T-helper 1 cell treated with Interleukin-12 subunit alpha and Interleukin-12 subunit beta and Interleukin-4 antibody, amounts not matched to agents 30 μg/mL and 1 μg/mL, for 36 hours (primary cell): ENCODE data around the gene ARHGAP40.
A peak's percentile ranks its signal among the peaks of the same experiment; 100 is the strongest.

ENCODE experiments used
- H3K27ac Mint-ChIP-seq: one replicate; pipeline ENCODE4 v1.8.0; 2021; ENCODE audit warnings: mild to moderate bottlenecking, mixed read lengths
- H3K27me3 Mint-ChIP-seq: one replicate; pipeline ENCODE4 v1.8.0; 2021; ENCODE audit warnings: low read depth, mixed read lengths
- H3K36me3 Mint-ChIP-seq: one replicate; pipeline ENCODE4 v1.8.0; 2021; ENCODE audit warnings: low read depth, mixed read lengths
- H3K4me1 Mint-ChIP-seq: one replicate; pipeline ENCODE4 v1.8.0; 2021; ENCODE audit warnings: low read depth, mixed read lengths
- H3K4me3 Mint-ChIP-seq: one replicate; pipeline ENCODE4 v1.8.0; 2021; ENCODE audit warnings: mild to moderate bottlenecking, moderate library complexity, mixed read lengths
- H3K9me3 Mint-ChIP-seq: one replicate; pipeline ENCODE4 v1.8.0; 2021; ENCODE audit warnings: mixed read lengths

Gene ARHGAP40

GRCh38 chr20:38644588-38645260 lies 43.1 kb downstream of the ARHGAP40 start:
- Mint-ChIP-seq H3K4me3 (no peak overlapping the region), H3K27me3 (peaks cover 59% of the 10 kb centered on the region), H3K36me3 (no peaks in the 10 kb centered on the region), H3K9me3 (no peaks in the 10 kb centered on the region), H3K27ac (no peak overlapping the region), H3K4me1 (peaks cover 13% of the 10 kb centered on the region)

- H3K4me3 Mint-ChIP-seq = no peak overlapping the region
These were observed 43.7 kb downstream of the ARHGAP40 start for GRCh38 chr20:38645351-38645750.

GRCh38 chr20:38645980-38646858 lies 44.6 kb downstream of the ARHGAP40 start:
- no peaks in the 10 kb centered on the region for H3K9me3 Mint-ChIP-seq
- H3K36me3 Mint-ChIP-seq = no peaks in the 10 kb centered on the region
- peaks cover 11% of the 10 kb centered on the region for H3K4me1 Mint-ChIP-seq
- H3K27ac Mint-ChIP-seq = peak overlapping the region; percentile 26
- H3K4me3 Mint-ChIP-seq = peak overlapping the region; percentile 76
- H3K27me3 Mint-ChIP-seq = peaks cover 48% of the 10 kb centered on the region

More at GRCh38 chr20:38645351-38645750, 43.7 kb downstream of the ARHGAP40 start:
- peaks cover 11% of the 10 kb centered on the region for H3K4me1 Mint-ChIP-seq
- H3K27me3 Mint-ChIP-seq = peaks cover 54% of the 10 kb centered on the region
- H3K27ac Mint-ChIP-seq = no peak overlapping the region
- no peaks in the 10 kb centered on the region for H3K36me3 Mint-ChIP-seq
- H3K9me3 Mint-ChIP-seq = no peaks in the 10 kb centered on the region

DNA sequence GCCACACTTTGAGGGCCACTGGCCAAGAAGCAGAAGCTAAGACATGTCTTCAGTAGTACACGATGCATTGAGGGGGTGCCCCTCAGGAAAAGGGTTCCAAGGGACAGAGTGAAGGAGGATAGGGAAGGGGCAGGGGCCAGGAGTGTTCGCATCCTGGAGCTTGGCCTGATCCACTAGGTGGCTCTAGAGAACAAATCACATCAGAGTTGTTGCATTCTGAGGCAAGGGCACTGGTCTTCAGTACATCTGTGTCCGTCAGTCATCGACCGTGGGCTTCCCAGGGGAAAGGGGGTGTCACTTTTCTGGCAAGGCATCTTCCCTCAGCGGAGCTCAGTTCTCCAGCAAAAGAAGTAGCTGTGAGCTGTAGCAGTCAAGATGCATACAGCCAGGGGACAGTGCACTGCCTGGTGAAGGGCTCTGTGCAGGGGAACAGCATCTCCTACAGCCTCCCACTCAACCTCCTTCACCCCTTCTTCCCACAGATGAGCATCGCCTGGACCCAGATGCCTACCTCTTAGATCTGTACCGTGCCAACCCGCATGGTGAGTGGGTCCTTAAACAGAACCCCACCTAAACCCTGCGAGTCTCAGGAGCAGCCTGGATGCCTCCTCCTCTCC lies 47.8 kb downstream of the ARHGAP40 start:
- Mint-ChIP-seq H3K27me3 (peaks cover 46% of the 10 kb centered on the region), H3K4me1 (peaks cover 11% of the 10 kb centered on the region), H3K9me3 (no peaks in the 10 kb centered on the region), H3K4me3 (no peak overlapping the region), H3K36me3 (no peaks in the 10 kb centered on the region), H3K27ac (no peak overlapping the region)

GRCh38 chr20:38650010-38650409 lies 48.4 kb downstream of the ARHGAP40 start:
- H3K27ac Mint-ChIP-seq = no peak overlapping the region
- peaks cover 11% of the 10 kb centered on the region for H3K4me1 Mint-ChIP-seq
- peaks cover 39% of the 10 kb centered on the region for H3K27me3 Mint-ChIP-seq
- H3K4me3 Mint-ChIP-seq = no peak overlapping the region
- no peaks in the 10 kb centered on the region for H3K9me3 Mint-ChIP-seq
- H3K36me3 Mint-ChIP-seq = no peaks in the 10 kb centered on the region

DNA sequence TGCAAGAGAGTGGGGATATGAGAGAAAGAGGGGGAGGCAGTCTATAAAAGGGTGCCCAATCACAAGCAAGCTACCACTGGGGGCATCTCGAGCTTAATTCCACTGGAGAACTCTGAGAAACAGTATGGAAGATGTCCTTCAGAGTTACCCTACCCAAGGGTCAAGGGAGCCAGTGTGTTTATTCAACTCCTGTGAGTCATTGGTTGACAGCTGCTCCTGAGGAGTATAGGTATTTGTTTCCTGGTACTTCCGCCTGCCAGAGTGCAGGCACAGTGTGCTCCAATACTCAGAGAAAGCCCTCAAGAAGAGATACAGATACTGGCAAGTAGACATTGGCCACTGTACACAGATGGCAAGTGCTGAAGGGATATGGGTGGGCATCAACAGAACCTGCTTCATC lies 49.5 kb downstream of the ARHGAP40 start:
- peaks cover 36% of the 10 kb centered on the region for H3K27me3 Mint-ChIP-seq
- H3K4me3 Mint-ChIP-seq = no peak overlapping the region

GRCh38 chr20:38651562-38651961 lies 50.0 kb downstream of the ARHGAP40 start:
- no peaks in the 10 kb centered on the region for H3K9me3 Mint-ChIP-seq
- no peak overlapping the region for H3K27ac Mint-ChIP-seq
- H3K36me3 Mint-ChIP-seq = no peaks in the 10 kb centered on the region
- H3K4me3 Mint-ChIP-seq = no peak overlapping the region
- peaks cover 32% of the 10 kb centered on the region for H3K27me3 Mint-ChIP-seq
- H3K4me1 Mint-ChIP-seq = peaks cover 4% of the 10 kb centered on the region

More for the DNA sequence above, 49.5 kb downstream of the ARHGAP40 start:
- no peaks in the 10 kb centered on the region for H3K36me3 Mint-ChIP-seq
- H3K27ac Mint-ChIP-seq = no peak overlapping the region
- H3K4me1 Mint-ChIP-seq = peaks cover 8% of the 10 kb centered on the region
- no peaks in the 10 kb centered on the region for H3K9me3 Mint-ChIP-seq

DNA sequence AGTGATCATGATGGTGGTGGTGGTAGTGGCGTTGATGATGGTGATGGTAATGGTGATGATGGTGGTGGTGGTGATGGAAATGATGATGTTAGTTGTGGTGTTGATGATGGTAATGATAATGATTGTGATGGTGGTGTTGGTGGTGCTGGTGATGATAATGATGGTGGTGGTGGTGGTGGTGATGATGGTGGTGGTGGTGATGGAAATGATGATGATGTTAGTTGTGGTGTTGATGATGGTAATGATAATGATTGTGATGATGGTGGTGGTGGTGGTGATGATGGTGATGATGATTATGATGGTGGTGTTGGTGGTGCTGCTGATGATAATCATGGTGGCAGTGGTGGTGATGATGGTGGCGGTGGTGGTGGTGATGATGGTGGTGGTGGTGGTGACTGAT lies 51.4 kb downstream of the ARHGAP40 start:
- Mint-ChIP-seq H3K27me3 (peaks cover 30% of the 10 kb centered on the region), H3K9me3 (no peaks in the 10 kb centered on the region), H3K4me1 (no peaks in the 10 kb centered on the region), H3K36me3 (no peaks in the 10 kb centered on the region), H3K27ac (no peak overlapping the region), H3K4me3 (no peak overlapping the region)

GRCh38 chr20:38657390-38657789 lies 55.8 kb downstream of the ARHGAP40 start:
- Mint-ChIP-seq H3K27ac (no peak overlapping the region), H3K4me1 (no peaks in the 10 kb centered on the region), H3K9me3 (no peaks in the 10 kb centered on the region), H3K4me3 (no peak overlapping the region), H3K36me3 (no peaks in the 10 kb centered on the region), H3K27me3 (peaks cover 42% of the 10 kb centered on the region)

DNA sequence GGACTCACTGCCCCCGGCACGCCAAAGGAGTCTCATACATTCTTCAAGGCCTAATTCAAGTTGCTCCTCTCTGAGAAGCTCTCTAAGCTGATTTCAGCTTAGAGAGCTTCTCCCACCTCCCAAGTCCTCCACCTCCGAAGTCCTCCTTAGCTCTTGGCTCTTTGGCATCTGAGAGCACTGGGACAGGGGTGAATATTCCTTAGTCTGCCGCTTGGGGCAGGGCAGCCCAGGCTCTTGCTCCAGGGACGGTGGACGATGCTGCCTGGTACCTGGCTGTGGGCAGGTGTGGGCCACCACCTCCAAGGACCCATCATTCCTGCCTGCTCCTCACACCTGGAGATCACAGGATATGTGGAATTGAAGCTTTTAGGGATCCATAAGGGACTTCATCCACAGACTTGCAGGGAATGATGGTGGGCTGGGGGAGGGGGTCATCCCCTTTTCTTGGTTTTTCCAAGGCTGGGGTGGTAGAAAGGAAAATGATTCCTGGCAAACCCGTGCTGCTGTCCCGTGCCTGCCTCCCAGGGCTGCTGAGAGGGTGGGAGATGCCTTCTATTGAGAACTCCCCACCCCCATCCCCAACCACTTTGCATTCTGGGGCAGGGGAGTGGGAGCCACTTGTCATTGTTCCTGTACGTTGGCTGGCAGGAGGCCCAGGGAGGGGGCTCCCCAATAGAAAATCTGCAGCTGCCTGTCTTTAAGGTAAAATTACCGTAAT lies 57.4 kb downstream of the ARHGAP40 start:
- Mint-ChIP-seq H3K9me3 (no peaks in the 10 kb centered on the region), H3K4me3 (no peak overlapping the region), H3K27ac (no peak overlapping the region), H3K27me3 (peaks cover 39% of the 10 kb centered on the region), H3K36me3 (no peaks in the 10 kb centered on the region), H3K4me1 (no peaks in the 10 kb centered on the region)

GRCh38 chr20:38659597-38659880 lies 57.9 kb downstream of the ARHGAP40 start:
- no peaks in the 10 kb centered on the region for H3K4me1 Mint-ChIP-seq
- H3K9me3 Mint-ChIP-seq = no peaks in the 10 kb centered on the region
- H3K27ac Mint-ChIP-seq = no peak overlapping the region
- H3K4me3 Mint-ChIP-seq = no peak overlapping the region
- no peaks in the 10 kb centered on the region for H3K36me3 Mint-ChIP-seq
- peaks cover 40% of the 10 kb centered on the region for H3K27me3 Mint-ChIP-seq

- Mint-ChIP-seq H3K27me3 (peaks cover 39% of the 10 kb centered on the region), H3K27ac (no peak overlapping the region), H3K4me1 (no peaks in the 10 kb centered on the region), H3K4me3 (no peak overlapping the region), H3K9me3 (no peaks in the 10 kb centered on the region), H3K36me3 (no peaks in the 10 kb centered on the region)
These were observed 58.8 kb downstream of the ARHGAP40 start for GRCh38 chr20:38660429-38660828.

DNA sequence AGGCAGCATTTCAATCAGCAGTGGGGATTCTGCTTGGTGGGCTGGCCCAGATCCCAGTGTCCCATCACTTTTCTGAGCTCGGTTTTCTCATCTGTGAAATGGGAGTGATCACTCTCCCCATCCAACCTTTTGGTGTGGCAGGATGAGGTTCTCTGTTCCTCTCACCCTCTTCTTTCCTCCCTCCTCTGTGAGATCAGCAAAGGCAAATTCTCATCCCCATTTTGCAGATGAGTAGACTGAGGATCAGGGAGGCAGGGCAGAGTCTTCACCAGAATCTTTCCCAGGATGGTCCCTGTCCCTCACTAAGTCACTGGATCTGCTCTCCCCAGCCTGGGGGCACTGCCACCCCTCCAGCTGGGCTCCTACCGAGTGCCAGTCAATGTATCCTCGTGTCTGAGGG lies 62.1 kb downstream of the ARHGAP40 start:
- peaks cover 35% of the 10 kb centered on the region for H3K27me3 Mint-ChIP-seq

GRCh38 chr20:38664284-38664683 lies 62.7 kb downstream of the ARHGAP40 start:
- Mint-ChIP-seq H3K36me3 (no peaks in the 10 kb centered on the region), H3K27me3 (peaks cover 35% of the 10 kb centered on the region), H3K4me3 (no peak overlapping the region), H3K27ac (no peak overlapping the region), H3K4me1 (no peaks in the 10 kb centered on the region), H3K9me3 (no peaks in the 10 kb centered on the region)

More for the DNA sequence above, 62.1 kb downstream of the ARHGAP40 start:
- Mint-ChIP-seq H3K4me1 (no peaks in the 10 kb centered on the region), H3K9me3 (no peaks in the 10 kb centered on the region), H3K4me3 (no peak overlapping the region), H3K36me3 (no peaks in the 10 kb centered on the region), H3K27ac (no peak overlapping the region)
